ENCODE results near the gene COPS6.

The COPS6 gene

GRCh38 chr7:100090527-100091410 lies 2.0 kb downstream of the COPS6 start:
- no peak overlapping the region for H3K4me3 ChIP-seq (ENCODE audit: low read depth, low read length)
- ChIA-PET POLR2A (interaction anchor here (2.1 kb wide), 1 partner anchor 10 kb away, joined by 11 read pairs; the partner anchor contains the start of gene MCM7), CTCF (interaction anchor here (0.8 to 1.7 kb wide), 4 partner anchors 8 to 98 kb away, joined by 3 to 10 read pairs (median 5); no protein-coding TSS in a partner anchor)
- DNase-seq (ENCODE audit: low read depth, low spot score): no peak
- TF ChIP-seq CTCF (IDR thresholded peaks at IDR 0.05; ENCODE audit: insufficient read depth, low read length, missing control alignments): no peak

GRCh38 chr7:100091411-100092181 lies 2.8 kb downstream of the COPS6 start:
- ChIA-PET CTCF (interaction anchor here (0.8 to 1.2 kb wide), 2 partner anchors 9 to 11 kb away, joined by 3 to 6 read pairs; no protein-coding TSS in a partner anchor), POLR2A (interaction anchor here (1.6 kb wide), 1 partner anchor 10 kb away, joined by 6 read pairs; the partner anchor contains the start of genes AP4M1 and MCM7)
- no peak overlapping the region for H3K4me3 ChIP-seq (ENCODE audit: low read depth, low read length)
- no peak for TF ChIP-seq CTCF (IDR thresholded peaks at IDR 0.05; ENCODE audit: insufficient read depth, low read length, missing control alignments)
- no peak for DNase-seq (ENCODE audit: low read depth, low spot score)

- ChIA-PET POLR2A (interaction anchor here (1.6 kb wide), 1 partner anchor 8 kb away, joined by 6 read pairs; the partner anchor contains the start of genes AP4M1 and MCM7), CTCF (no interaction called here)
- TF ChIP-seq CTCF (IDR thresholded peaks at IDR 0.05; ENCODE audit: insufficient read depth, low read length, missing control alignments): no peak
- DNase-seq (ENCODE audit: low read depth, low spot score): no peak
- no peak overlapping the region for H3K4me3 ChIP-seq (ENCODE audit: low read depth, low read length)
Measured at GRCh38 chr7:100093054-100093453, 4.3 kb downstream of the COPS6 start.

- TF ChIP-seq CTCF (IDR thresholded peaks at IDR 0.05; ENCODE audit: insufficient read depth, low read length, missing control alignments): no peak
- no peak for DNase-seq (ENCODE audit: low read depth, low spot score)
- POLR2A ChIA-PET: no interaction called here
- CTCF ChIA-PET: no interaction called here
- no peak overlapping the region for H3K4me3 ChIP-seq (ENCODE audit: low read depth, low read length)
Measured at GRCh38 chr7:100093498-100093897, 4.7 kb downstream of the COPS6 start.

- POLR2A ChIA-PET: no interaction called here
- H3K4me3 ChIP-seq (ENCODE audit: low read depth, low read length): no peak overlapping the region
- CTCF ChIA-PET: no interaction called here
- no peak for TF ChIP-seq CTCF (IDR thresholded peaks at IDR 0.05; ENCODE audit: insufficient read depth, low read length, missing control alignments)
- no peak for DNase-seq (ENCODE audit: low read depth, low spot score)
Measured at GRCh38 chr7:100093925-100094486, 5.2 kb downstream of the COPS6 start.

Data from AG04449 (cell line).